ENCODE data around the gene PET117.
A peak's percentile ranks its signal among the peaks of the same experiment; 100 is the strongest.

PET117 gene

GRCh38 chr20:18133962-18134361, 3.7 kb upstream of the PET117 start:
- Mint-ChIP-seq H3K9me3 (ENCODE audit: low read depth) (no peaks in the 10 kb centered on the region), H3K27ac (no peak overlapping the region), H3K4me1 (ENCODE audit: low read depth) (peaks cover 13% of the 10 kb centered on the region), H3K4me3 (no peak overlapping the region), H3K27me3 (no peaks in the 10 kb centered on the region), H3K36me3 (peaks cover 3% of the 10 kb centered on the region)

- Mint-ChIP-seq H3K9me3 (ENCODE audit: low read depth) (no peaks in the 10 kb centered on the region), H3K27ac (peak overlapping the region; percentile 93), H3K36me3 (peaks cover 14% of the 10 kb centered on the region)
These were observed 561 bp downstream of the PET117 start for GRCh38 chr20:18138266-18138582.

GRCh38 chr20:18138639-18139583, 1.2 kb downstream of the PET117 start:
- Mint-ChIP-seq H3K36me3 (peaks cover 14% of the 10 kb centered on the region), H3K9me3 (ENCODE audit: low read depth) (no peaks in the 10 kb centered on the region), H3K4me3 (peak overlapping the region; percentile 92), H3K4me1 (ENCODE audit: low read depth) (peaks cover 42% of the 10 kb centered on the region), H3K27me3 (no peaks in the 10 kb centered on the region), H3K27ac (peak overlapping the region; percentile 93)

More at GRCh38 chr20:18138266-18138582, 561 bp downstream of the PET117 start:
- H3K27me3 Mint-ChIP-seq: no peaks in the 10 kb centered on the region
- peak overlapping the region; percentile 92 for H3K4me3 Mint-ChIP-seq
- peaks cover 41% of the 10 kb centered on the region for H3K4me1 Mint-ChIP-seq (ENCODE audit: low read depth)

- Mint-ChIP-seq H3K36me3 (peaks cover 14% of the 10 kb centered on the region), H3K27ac (peak overlapping the region; percentile 50), H3K4me1 (ENCODE audit: low read depth) (peaks cover 48% of the 10 kb centered on the region), H3K27me3 (no peaks in the 10 kb centered on the region), H3K9me3 (ENCODE audit: low read depth) (no peaks in the 10 kb centered on the region), H3K4me3 (peak overlapping the region; percentile 92)
These were observed 2.2 kb downstream of the PET117 start for GRCh38 chr20:18139832-18140231.

GRCh38 chr20:18144541-18145099, 7.0 kb downstream of the PET117 start:
- peaks cover 12% of the 10 kb centered on the region for H3K36me3 Mint-ChIP-seq

GRCh38 chr20:18154342-18154741, 16.7 kb downstream of the PET117 start:
- Mint-ChIP-seq H3K36me3 (peaks cover 13% of the 10 kb centered on the region), H3K4me3 (no peak overlapping the region), H3K27ac (no peak overlapping the region), H3K4me1 (ENCODE audit: low read depth) (peaks cover 7% of the 10 kb centered on the region), H3K27me3 (no peaks in the 10 kb centered on the region), H3K9me3 (ENCODE audit: low read depth) (no peaks in the 10 kb centered on the region)

More at GRCh38 chr20:18144541-18145099, 7.0 kb downstream of the PET117 start:
- peaks cover 32% of the 10 kb centered on the region for H3K4me1 Mint-ChIP-seq (ENCODE audit: low read depth)
- H3K9me3 Mint-ChIP-seq (ENCODE audit: low read depth): no peaks in the 10 kb centered on the region
- no peak overlapping the region for H3K4me3 Mint-ChIP-seq
- no peak overlapping the region for H3K27ac Mint-ChIP-seq
- H3K27me3 Mint-ChIP-seq: no peaks in the 10 kb centered on the region

- no peaks in the 10 kb centered on the region for H3K27me3 Mint-ChIP-seq
- H3K36me3 Mint-ChIP-seq: peaks cover 13% of the 10 kb centered on the region
- no peak overlapping the region for H3K27ac Mint-ChIP-seq
- H3K4me1 Mint-ChIP-seq (ENCODE audit: low read depth): peaks cover 7% of the 10 kb centered on the region
- no peak overlapping the region for H3K4me3 Mint-ChIP-seq
- no peaks in the 10 kb centered on the region for H3K9me3 Mint-ChIP-seq (ENCODE audit: low read depth)
These were observed 18.4 kb downstream of the PET117 start for GRCh38 chr20:18156045-18156444.

- H3K27ac Mint-ChIP-seq: peak overlapping the region; percentile 4
- no peaks in the 10 kb centered on the region for H3K27me3 Mint-ChIP-seq
- peaks cover 25% of the 10 kb centered on the region for H3K36me3 Mint-ChIP-seq
- H3K9me3 Mint-ChIP-seq (ENCODE audit: low read depth): no peaks in the 10 kb centered on the region
- H3K4me3 Mint-ChIP-seq: no peak overlapping the region
- H3K4me1 Mint-ChIP-seq (ENCODE audit: low read depth): peaks cover 61% of the 10 kb centered on the region
These were observed 26.7 kb downstream of the PET117 start for GRCh38 chr20:18164356-18164755.

GRCh38 chr20:18165553-18165952, 27.9 kb downstream of the PET117 start:
- Mint-ChIP-seq H3K27me3 (no peaks in the 10 kb centered on the region), H3K36me3 (peaks cover 25% of the 10 kb centered on the region), H3K4me3 (peak overlapping the region; percentile 41), H3K27ac (peak overlapping the region; percentile 34), H3K4me1 (ENCODE audit: low read depth) (peaks cover 67% of the 10 kb centered on the region), H3K9me3 (ENCODE audit: low read depth) (no peaks in the 10 kb centered on the region)

- peaks cover 71% of the 10 kb centered on the region for H3K4me1 Mint-ChIP-seq (ENCODE audit: low read depth)
- H3K27me3 Mint-ChIP-seq: no peaks in the 10 kb centered on the region
- peak overlapping the region; percentile 13 for H3K27ac Mint-ChIP-seq
- H3K4me3 Mint-ChIP-seq: no peak overlapping the region
- H3K9me3 Mint-ChIP-seq (ENCODE audit: low read depth): no peaks in the 10 kb centered on the region
- H3K36me3 Mint-ChIP-seq: peaks cover 32% of the 10 kb centered on the region
These were observed 28.7 kb downstream of the PET117 start for GRCh38 chr20:18166241-18166881.

- Mint-ChIP-seq H3K27ac (no peak overlapping the region), H3K9me3 (ENCODE audit: low read depth) (no peaks in the 10 kb centered on the region), H3K36me3 (peaks cover 29% of the 10 kb centered on the region), H3K4me1 (ENCODE audit: low read depth) (peaks cover 71% of the 10 kb centered on the region), H3K4me3 (no peak overlapping the region), H3K27me3 (no peaks in the 10 kb centered on the region)
These were observed 29.3 kb downstream of the PET117 start for GRCh38 chr20:18166950-18167349.

- no peaks in the 10 kb centered on the region for H3K27me3 Mint-ChIP-seq
- H3K9me3 Mint-ChIP-seq (ENCODE audit: low read depth): no peaks in the 10 kb centered on the region
- H3K27ac Mint-ChIP-seq: peak overlapping the region; percentile 58
- peaks cover 35% of the 10 kb centered on the region for H3K36me3 Mint-ChIP-seq
- H3K4me3 Mint-ChIP-seq: no peak overlapping the region
- peaks cover 43% of the 10 kb centered on the region for H3K4me1 Mint-ChIP-seq (ENCODE audit: low read depth)
These were observed 34.7 kb downstream of the PET117 start for GRCh38 chr20:18172379-18172778.

- Mint-ChIP-seq H3K4me1 (ENCODE audit: low read depth) (peaks cover 21% of the 10 kb centered on the region), H3K36me3 (peaks cover 39% of the 10 kb centered on the region), H3K27me3 (no peaks in the 10 kb centered on the region), H3K4me3 (no peak overlapping the region), H3K9me3 (ENCODE audit: low read depth) (no peaks in the 10 kb centered on the region), H3K27ac (no peak overlapping the region)
These were observed 37.4 kb downstream of the PET117 start for GRCh38 chr20:18174906-18175683.

- Mint-ChIP-seq H3K27me3 (no peaks in the 10 kb centered on the region), H3K9me3 (ENCODE audit: low read depth) (no peaks in the 10 kb centered on the region), H3K4me3 (no peak overlapping the region), H3K4me1 (ENCODE audit: low read depth) (peaks cover 17% of the 10 kb centered on the region), H3K36me3 (peaks cover 37% of the 10 kb centered on the region), H3K27ac (no peak overlapping the region)
These were observed 38.7 kb downstream of the PET117 start for GRCh38 chr20:18176318-18176785.
